NOMO-1 treated with dmso at 0.1 percent for 144 hours (cell line): ENCODE measurements around the gene NOP53.
"Not testable (repeated sequence)": the region's sequence is repeated elsewhere in the genome, so short reads cannot be mapped to it uniquely, and the experiment has no call there.

Experiments
- DNase-seq: peaks from one replicate; lab custom pipeline; 2025; ENCODE audit not compliant: unreplicated experiment; lab: John Stamatoyannopoulos, UW

The NOP53 gene

DNA sequence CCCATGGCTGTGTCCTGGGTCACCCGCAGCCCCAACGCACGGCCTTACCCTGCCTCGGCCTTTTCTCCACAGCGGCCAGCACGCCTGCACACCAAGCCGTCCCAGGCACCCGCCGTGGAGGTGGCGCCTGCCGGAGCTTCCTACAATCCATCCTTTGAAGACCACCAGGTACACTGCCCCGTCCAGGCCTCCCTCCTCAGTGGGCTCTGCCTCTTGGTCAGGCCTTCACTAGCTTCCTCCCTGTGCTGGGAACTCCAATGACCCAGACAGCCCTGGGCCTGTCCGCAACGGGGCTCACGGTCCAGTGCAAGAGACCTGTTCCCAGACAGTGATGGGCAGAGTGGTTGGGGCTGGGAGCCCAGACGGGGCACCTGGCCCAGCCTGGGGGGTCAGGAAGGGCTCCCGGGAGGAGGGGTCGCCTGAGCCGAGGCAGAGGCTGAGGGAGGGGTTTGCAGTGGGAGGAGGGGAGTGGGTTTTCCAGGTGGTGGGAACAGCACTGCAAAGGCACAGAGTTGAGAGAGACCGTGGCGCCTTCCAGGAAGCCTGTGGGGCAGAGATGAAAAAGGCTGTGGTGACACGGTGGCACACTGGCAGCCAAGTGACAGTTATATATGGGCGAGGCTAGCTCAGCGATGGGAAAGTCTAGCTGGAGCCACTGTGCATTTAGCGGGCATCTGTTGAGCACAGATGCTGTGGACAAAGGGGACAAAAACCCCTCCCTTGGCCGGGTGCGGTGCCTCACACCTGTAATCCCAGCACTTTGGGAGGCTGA lies 7.3 kb downstream of the NOP53 start:
- no peak for DNase-seq

DNA sequence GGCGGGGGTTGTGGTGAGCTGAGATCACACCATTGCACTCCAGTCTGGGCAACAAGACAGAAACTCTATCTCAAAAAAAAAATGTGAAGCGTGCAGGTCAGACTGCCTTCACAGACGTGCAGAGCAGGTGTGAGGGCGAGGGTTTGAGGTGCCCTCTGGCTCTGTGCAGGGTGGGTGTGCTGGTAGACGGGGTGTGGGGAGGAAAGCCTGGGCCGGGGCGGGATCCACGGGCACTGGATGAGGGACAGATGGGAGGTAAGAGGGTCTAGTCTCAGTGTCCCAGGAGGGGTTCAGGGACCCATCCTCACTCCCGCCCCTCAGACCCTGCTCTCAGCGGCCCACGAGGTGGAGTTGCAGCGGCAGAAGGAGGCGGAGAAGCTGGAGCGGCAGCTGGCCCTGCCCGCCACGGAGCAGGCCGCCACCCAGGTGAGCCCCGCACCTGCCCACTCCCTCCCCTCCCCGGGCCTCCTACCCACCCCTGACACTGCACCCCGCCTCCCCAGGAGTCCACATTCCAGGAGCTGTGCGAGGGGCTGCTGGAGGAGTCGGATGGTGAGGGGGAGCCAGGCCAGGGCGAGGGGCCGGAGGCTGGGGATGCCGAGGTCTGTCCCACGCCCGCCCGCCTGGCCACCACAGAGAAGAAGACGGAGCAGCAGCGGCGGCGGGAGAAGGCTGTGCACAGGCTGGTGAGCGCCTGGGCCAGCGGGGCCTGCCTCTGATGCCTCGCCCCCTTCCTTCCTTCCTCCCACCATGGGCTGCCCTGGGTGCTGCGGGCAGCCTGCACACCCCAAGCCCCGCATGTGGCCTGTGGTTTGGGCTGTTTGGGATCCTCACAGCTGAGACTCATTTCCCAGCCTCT lies 9.1 kb downstream of the NOP53 start:
- no peak for DNase-seq

DNA sequence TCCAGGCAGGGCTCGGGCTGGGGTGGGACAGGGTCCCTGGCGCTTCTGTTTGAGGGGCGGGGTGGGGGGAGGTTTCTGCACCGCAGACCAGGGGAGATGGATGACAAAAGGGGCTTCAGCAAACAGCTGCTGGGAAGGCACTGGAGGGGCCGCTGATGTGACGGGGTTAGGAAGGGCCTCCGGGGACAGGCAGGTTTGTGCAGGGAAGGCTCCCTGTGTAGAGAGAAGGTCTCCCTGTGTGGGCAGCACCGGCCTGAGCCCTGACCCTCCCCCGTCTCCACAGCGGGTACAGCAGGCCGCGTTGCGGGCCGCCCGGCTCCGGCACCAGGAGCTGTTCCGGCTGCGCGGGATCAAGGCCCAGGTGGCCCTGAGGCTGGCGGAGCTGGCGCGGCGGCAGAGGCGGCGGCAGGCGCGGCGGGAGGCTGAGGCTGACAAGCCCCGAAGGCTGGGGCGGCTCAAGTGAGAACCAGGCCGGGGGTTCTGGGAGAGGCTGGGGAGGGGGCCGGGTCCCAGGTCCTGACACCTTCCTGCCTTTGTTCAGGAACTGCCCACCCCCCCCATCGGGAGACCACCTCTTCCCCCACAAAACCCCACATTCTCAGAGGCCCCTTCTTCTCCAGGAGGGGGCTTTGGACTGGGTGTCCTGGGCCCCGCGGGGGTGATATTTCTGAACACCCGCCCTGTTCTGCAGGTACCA lies 9.9 kb downstream of the NOP53 start:
- no peak for DNase-seq

GRCh38 chr19:47755762-47756626 lies 10.6 kb downstream of the NOP53 start:
- DNase-seq: no peak

DNA sequence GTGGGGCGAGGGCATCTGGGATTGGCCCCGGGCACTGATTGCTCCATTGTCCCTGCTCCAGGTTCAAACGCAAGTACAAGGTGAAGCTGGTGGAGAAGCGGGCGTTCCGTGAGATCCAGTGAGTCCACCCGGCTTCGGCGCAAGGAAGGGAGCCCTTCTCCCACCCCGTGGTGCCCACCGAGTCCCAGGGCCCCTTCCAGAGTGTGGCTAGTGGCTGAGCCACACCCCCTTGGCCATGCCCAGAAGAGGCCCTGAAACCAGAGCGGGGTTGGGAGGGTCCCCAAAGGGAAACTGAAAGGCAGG lies 11.2 kb downstream of the NOP53 start:
- no peak for DNase-seq

DNA sequence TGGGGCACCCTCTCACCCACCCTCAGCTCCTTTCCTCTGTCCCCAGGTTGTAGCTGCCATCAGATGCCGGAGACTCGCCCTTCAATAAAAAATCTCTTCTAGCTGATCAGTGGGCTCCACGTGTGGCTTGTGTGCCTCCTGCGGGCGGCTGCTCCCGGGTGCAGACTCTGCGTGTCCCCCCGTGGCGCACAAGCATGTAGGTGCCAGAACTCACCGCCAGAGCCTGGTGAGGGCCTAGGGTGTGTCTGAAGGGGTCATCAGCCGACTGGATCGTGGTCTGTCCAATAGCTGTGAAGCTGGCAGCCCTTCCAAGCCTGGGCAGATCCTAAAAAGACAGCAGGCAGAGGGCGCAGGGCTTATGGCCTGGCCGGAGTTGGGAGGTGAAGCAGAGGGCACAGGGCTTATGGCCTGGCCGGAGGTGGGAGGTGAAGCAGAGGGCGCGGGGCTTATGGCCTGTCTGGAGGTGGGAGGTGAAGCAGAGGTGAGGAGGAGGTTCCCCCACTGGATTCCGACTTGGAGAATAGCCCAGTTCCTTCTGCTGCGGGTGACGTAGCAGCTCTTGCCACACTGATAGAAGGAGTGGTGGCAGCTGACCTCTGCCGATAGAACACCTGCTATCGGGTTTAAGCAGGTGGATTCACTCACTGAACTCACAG lies 11.7 kb downstream of the NOP53 start:
- DNase-seq: no peak

DNA sequence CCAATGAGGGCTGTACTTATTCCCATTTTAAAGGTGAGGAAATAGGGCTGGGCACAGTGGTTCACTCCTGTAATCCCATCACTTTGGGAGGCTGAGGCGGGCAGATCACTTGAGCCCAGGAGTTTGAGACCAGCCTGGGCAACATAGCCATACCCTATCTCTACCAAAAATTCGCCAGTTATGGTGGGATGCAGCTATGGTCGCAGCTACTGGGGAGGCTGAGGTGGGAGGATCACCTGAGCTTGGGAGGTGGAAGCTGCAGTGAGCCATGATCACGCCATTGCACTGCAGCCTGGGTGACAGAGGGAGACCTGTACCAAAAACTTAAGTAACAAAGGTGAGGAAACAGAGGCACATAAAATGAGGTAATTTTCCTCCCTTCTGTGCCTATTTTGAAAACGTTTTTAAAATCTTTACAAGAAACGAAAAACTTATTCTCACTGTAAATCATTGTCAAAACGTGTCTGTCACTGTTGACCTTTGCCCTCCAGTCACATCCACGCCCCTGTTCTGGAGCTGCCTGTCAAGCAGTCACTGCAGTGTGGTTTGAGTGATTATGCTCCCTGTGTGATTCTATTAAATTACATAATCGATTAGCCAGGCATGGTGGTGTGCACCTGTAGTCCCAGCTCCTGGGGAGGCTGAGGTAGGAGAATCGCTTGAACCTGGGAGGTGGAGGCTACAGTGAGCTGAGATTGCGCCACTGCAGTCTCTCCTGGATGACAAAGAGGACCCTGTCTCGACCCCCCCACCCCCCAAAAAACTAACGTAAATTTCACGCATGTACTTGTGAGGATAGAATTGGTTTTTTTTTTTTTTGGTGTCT lies 12.5 kb downstream of the NOP53 start:
- DNase-seq: no peak

- DNase-seq: no peak
Measured at GRCh38 chr19:47758443-47758804, 13.1 kb downstream of the NOP53 start.

DNA sequence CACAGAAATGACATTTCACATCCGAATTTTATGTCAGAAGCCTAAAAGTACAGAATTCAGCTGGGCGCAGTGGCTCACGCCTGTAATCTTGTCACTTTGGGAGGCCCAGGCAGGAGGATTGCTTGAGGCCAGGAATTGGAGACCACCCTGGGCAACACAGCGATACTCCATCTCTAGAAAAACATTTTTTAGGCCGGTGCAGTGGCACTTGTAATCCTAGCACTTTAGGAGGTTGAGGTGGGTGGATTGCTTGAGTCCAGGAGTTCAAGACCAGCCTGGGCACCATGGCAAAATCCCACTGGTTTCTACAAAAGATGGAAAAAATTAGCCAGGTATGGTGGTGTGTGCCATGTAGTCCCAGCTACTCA lies 15.3 kb downstream of the NOP53 start:
- no peak for DNase-seq

DNA sequence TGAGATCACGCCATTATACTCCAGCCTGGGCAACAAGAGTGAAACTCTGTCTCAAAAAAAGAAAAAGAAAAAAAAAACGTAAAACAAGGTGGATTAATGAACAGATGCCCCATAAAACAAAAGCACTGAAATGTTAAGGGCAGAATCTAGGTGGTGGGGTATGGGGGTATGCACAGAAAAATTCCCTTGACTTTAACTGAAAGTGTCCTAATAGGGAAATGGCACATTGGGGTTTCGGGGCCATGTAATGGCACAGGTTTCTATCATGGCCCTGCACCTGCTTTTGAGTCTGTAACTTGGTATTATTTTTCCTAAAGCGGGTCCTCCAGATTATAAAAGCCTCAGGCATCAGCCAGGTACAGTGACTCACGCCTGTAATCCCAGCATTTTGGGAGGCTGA lies 16.2 kb downstream of the NOP53 start:
- DNase-seq: no peak

DNA sequence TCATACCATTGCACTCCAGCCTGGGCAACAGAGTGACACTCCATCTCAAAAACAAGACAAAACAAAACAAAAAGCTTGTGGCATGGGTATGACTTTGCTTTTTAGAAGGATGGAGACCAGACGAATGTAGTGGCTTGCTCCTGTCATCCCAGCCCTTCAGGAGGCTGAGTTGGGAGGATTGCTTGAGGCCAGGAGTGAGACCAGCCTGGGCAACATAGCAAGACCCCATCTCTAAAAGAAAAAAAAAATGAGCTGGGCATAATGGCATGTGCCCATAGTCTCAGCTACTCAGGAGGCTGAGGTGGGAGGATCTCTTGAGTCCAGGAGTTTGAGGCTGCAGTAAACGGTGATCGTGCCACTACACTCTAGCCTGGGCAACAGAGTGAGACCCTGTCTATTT lies 16.8 kb downstream of the NOP53 start:
- DNase-seq: no peak

GRCh38 chr19:47762615-47763308 lies 17.4 kb downstream of the NOP53 start:
- no peak for DNase-seq

- DNase-seq: not testable (repeated sequence)
Measured at GRCh38 chr19:47764705-47765104, 19.4 kb downstream of the NOP53 start.

DNA sequence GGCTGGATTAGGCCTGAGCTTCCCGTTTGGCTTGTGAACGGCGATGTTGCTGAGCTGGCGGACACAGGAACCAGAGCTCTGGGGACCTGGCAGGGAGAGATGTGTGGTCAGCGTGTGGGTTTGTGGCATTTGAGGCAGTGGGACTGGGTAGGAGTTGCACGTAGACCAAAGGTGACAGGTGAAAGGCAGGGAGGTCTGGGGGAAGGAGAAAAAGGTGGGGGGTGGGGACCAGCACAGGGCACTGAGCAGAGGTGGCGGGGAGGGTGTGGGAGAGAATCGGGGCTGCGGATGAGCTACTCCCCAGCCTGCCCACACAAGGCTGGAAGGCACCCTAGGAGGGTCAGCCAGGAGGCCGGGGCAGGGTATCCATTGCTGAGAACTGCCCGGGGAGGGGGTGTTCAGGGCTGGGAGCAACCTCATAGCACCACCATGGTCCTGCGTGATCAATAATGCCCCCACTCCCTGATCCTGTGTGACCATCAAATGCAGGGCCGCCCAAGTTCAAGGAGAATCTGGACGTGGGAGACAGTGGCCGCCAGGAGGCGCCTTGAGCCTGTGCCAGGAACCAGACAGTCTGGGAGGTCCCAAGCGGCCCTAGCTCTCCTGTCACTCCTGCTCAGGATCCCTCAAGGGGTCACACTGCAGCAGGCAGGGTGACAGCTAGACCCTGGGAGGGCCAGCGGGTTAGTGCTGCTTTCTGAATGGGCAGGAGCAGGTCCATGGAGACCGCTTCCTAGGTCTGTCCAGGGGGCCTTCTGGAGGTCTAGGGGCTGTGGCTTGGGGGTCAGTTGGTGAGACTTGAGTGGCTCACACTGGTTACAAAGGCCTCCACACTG lies 20.4 kb downstream of the NOP53 start:
- DNase-seq: peak; percentile 7

DNA sequence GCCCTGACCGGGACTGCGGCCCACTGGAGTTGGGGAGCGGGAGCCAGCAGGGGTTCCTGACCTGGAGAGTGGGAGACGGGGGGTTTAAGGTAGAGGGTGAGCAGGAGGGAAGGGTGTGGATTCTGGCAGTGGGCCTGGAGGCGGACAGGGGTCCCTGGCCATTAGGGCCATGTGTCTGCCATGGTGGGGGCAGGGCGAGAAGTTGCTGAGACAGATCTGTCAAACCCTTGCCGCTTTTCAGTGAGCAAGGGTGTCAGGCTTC lies 20.9 kb downstream of the NOP53 start:
- no peak for DNase-seq

DNA sequence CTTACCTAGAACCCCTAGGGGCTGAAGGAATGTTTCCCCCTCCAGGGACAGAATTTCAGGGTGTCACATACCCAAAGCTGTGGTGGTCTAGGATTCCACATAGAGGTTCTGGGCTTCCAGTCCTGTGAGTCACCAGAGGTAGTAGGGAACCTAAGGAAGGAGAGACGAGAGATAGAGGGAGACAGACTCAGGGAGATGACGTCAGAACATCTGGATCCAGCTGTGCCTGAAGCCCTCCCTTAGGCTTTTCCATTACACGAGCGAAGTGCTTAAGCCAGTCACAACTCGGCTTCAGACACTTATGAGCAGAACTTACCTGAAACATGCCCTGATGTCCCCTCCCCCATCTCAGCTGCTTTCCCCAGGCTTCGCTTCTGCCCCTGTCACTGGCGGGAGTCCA lies 21.3 kb downstream of the NOP53 start:
- no peak for DNase-seq

DNA sequence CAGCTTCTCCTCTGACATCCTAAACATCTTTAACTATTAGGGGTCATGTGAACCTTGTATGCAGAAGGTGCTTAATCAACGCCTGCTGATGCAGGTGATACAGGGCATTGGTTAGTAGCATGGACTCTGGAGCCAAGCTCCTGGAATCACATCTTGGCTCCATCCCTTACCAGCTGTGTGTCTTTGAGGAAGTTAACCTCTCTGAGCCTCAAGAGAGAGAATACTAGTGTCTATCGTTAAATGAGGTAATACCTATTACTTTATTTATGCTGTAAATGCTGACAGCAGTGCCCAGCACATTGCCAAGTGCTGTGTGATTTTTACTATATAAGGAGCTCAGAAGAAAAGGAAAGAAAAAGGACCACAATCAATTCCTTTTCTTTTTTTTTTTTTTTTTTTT lies 22.0 kb downstream of the NOP53 start:
- DNase-seq: no peak

- DNase-seq: no peak
Measured at GRCh38 chr19:47768604-47769003, 23.3 kb downstream of the NOP53 start.

GRCh38 chr19:47769534-47769933 lies 24.2 kb downstream of the NOP53 start:
- no peak for DNase-seq
